ENCODE data around the gene ZNF200.

- TF ChIP-seq EZH2 (IDR thresholded peaks at IDR 0.05; ENCODE audit: low read depth) (no peak), CTCF (conservative IDR thresholded peaks at IDR 0.05) (peak; percentile 68)
Observed at GRCh38 chr16:3173892-3174617, 60.9 kb downstream of the ZNF200 start.
